NOMO-1 treated with DMSO at 0.1 percent for 48 hours (cell line): Measurements from ENCODE around the gene ITGA6.
"Not testable (repeated sequence)": the region's sequence is repeated elsewhere in the genome, so short reads cannot be mapped to it uniquely, and the experiment has no call there.

Source experiments
- DNase-seq: peaks from one replicate; lab custom pipeline; 2025; ENCODE audit not compliant: unreplicated experiment; lab: John Stamatoyannopoulos, UW

The ITGA6 gene

GRCh38 chr2:172513524-172513900, 86.1 kb downstream of the ITGA6 start:
- no peak for DNase-seq

- peak; percentile 85 for DNase-seq
Observed at GRCh38 chr2:172513935-172514586, 86.7 kb downstream of the ITGA6 start.

GRCh38 chr2:172516299-172516698, 88.9 kb downstream of the ITGA6 start:
- peak; percentile 36 for DNase-seq

- DNase-seq, result no peak
Observed at GRCh38 chr2:172518995-172519394, 91.6 kb downstream of the ITGA6 start.

- no peak for DNase-seq
Observed at GRCh38 chr2:172525601-172526000, 98.2 kb downstream of the ITGA6 start.

- no peak for DNase-seq
Observed at GRCh38 chr2:172531309-172531708, 103.9 kb downstream of the ITGA6 start.

- DNase-seq, result not testable (repeated sequence)
Observed at GRCh38 chr2:172532461-172532860, 105.1 kb downstream of the ITGA6 start.

GRCh38 chr2:172533687-172534086, 106.3 kb downstream of the ITGA6 start:
- DNase-seq, result no peak

GRCh38 chr2:172535119-172535518, 107.7 kb downstream of the ITGA6 start:
- no peak for DNase-seq

- not testable (repeated sequence) for DNase-seq
Observed at GRCh38 chr2:172537851-172538250, 110.5 kb downstream of the ITGA6 start.

GRCh38 chr2:172539767-172540166, 112.4 kb downstream of the ITGA6 start:
- no peak for DNase-seq

GRCh38 chr2:172540421-172540820, 113.0 kb downstream of the ITGA6 start:
- no peak for DNase-seq

GRCh38 chr2:172545408-172546075, 118.2 kb downstream of the ITGA6 start:
- no peak for DNase-seq

- no peak for DNase-seq
Observed at GRCh38 chr2:172549131-172549530, 121.7 kb downstream of the ITGA6 start.

GRCh38 chr2:172549802-172550201, 122.4 kb downstream of the ITGA6 start:
- not testable (repeated sequence) for DNase-seq

GRCh38 chr2:172550419-172550818, 123.0 kb downstream of the ITGA6 start:
- no peak for DNase-seq

- DNase-seq, result no peak
Observed at GRCh38 chr2:172551271-172551670, 123.9 kb downstream of the ITGA6 start.

GRCh38 chr2:172552547-172553291, 125.3 kb downstream of the ITGA6 start:
- no peak for DNase-seq

- DNase-seq, result no peak
Observed at GRCh38 chr2:172554352-172555271, 127.2 kb downstream of the ITGA6 start.

- no peak for DNase-seq
Observed at GRCh38 chr2:172555272-172555521, 127.8 kb downstream of the ITGA6 start.
